BE2C (cell line): ENCODE measurements around the gene NRAP.

Experiments
- DNase-seq: peaks from one replicate; pipeline ENCODE4 v3.0.0-alpha.2; 2020
- H3K27me3 ChIP-seq: fragments of 250-450 bp; sonication (Bioruptor Pico); 2 replicates; pipeline ENCODE4 v1.5.1; 2020; ENCODE audit warnings: mild to moderate bottlenecking
- H3K36me3 ChIP-seq: fragments of 250-450 bp; sonication (Bioruptor Pico); 2 replicates; pipeline ENCODE4 v1.5.1; 2020; ENCODE audit warnings: mild to moderate bottlenecking
- H3K4me1 ChIP-seq: fragments of 250-450 bp; sonication (Bioruptor Pico); 2 replicates; pipeline ENCODE4 v1.5.1; 2020
- H3K4me3 ChIP-seq: 2 replicates; pipeline ENCODE4 v1.5.1; 2011; ENCODE audit warnings: low read depth, low read length
- H3K9me3 ChIP-seq: fragments of 250-450 bp; sonication (Bioruptor Pico); 2 replicates; pipeline ENCODE4 v1.5.1; 2020
- TF ChIP-seq, protein P1 (sequence below): IDR thresholded peaks from 2 replicates; pipeline ENCODE4 v1.5.1; 2012; ENCODE audit warnings: mild to moderate bottlenecking, low read depth, low read length

NRAP gene

DNA sequence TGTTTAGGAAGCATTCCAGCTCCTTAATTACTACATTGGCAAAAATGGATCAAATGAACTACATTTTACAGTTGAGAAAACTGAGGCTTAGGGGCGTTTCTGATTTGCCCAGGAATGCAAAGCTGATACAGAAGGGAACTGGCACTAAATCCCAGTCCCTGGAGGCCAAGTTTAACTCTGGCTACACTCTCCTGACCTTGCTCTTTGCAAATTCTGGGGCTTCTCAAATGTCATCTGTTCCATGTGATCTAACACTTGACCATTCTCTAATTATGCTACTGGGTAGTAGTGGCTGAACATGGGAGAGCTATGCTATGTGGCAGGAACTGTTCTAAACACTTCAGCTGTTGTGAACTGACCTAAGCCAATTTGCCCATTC lies 122.3 kb downstream of the NRAP start:
- no peaks in the 10 kb centered on the region for H3K27me3 ChIP-seq
- H3K9me3 ChIP-seq, result no peaks in the 10 kb centered on the region
- no peak for DNase-seq
- no peak overlapping the region for H3K4me3 ChIP-seq
- H3K4me1 ChIP-seq, result peaks cover 10% of the 10 kb centered on the region; the same call in 1 of the 2 replicates
- H3K36me3 ChIP-seq, result no peaks in the 10 kb centered on the region
- TF ChIP-seq, protein P1, sequence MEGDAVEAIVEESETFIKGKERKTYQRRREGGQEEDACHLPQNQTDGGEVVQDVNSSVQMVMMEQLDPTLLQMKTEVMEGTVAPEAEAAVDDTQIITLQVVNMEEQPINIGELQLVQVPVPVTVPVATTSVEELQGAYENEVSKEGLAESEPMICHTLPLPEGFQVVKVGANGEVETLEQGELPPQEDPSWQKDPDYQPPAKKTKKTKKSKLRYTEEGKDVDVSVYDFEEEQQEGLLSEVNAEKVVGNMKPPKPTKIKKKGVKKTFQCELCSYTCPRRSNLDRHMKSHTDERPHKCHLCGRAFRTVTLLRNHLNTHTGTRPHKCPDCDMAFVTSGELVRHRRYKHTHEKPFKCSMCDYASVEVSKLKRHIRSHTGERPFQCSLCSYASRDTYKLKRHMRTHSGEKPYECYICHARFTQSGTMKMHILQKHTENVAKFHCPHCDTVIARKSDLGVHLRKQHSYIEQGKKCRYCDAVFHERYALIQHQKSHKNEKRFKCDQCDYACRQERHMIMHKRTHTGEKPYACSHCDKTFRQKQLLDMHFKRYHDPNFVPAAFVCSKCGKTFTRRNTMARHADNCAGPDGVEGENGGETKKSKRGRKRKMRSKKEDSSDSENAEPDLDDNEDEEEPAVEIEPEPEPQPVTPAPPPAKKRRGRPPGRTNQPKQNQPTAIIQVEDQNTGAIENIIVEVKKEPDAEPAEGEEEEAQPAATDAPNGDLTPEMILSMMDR, result no peak

DNA sequence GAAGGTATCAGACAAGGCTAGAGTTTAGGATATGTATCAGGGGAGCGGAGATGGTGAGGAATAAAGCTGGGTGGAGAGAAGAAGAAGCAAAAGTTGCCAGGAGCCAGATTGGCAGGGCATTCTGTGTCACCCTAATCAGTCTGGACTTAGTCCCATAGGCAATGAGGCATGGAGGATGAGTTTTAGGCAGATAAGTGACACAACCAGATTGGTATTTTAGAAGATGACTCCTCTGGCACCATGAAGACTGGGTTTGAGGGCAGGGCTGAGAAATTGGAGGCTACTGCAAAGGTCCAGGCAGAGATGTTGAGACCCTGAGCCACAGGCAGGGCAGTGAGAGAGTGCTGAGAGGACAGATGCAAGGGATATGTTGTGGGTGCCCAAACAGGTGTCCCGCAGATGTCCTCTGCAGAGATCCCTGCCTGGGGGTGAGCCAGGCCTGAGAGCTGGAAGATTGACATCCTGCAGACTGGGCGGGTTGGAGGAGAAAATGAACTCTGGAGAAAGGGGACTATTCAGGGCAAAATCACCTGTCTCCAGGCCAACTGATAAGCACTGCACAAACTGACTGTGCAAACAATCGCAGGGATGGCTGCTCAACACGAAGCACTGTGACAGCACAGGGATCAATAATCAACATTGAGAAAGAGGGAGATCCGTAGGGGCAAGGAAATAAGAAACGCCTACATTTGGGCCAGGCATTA lies 122.8 kb downstream of the NRAP start:
- Histone ChIP-seq H3K4me1 (peaks cover 10% of the 10 kb centered on the region; the same call in 1 of the 2 replicates), H3K4me3 (no peak overlapping the region), H3K27me3 (no peaks in the 10 kb centered on the region), H3K36me3 (no peaks in the 10 kb centered on the region), H3K9me3 (no peaks in the 10 kb centered on the region)
- TF ChIP-seq, protein P1, result no peak
- DNase-seq, result no peak

DNA sequence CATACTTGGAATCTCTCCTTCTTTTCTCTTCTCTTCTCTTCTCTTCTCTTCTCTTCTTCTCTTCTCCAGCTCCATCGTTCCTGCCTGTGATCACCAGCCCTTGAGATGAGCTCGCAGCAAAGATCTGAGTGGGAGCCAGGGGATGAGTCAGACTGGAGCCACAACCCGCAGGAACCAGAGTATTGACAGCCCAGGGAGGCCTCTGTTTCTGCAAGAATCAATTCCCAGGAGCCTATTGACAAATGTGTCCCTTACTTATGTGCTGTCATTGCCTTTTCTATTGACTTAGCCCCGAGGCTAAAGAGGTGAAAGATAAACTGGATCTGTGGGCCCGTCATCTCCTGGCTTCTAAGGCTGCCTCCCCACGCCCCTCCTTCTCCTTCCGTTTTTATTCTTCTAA lies 124.1 kb downstream of the NRAP start:
- no peak for DNase-seq
- H3K9me3 ChIP-seq, result no peaks in the 10 kb centered on the region
- H3K4me1 ChIP-seq, result peaks cover 10% of the 10 kb centered on the region; the same call in 1 of the 2 replicates
- no peak overlapping the region for H3K4me3 ChIP-seq
- TF ChIP-seq, protein P1, result no peak
- H3K36me3 ChIP-seq, result no peaks in the 10 kb centered on the region
- no peaks in the 10 kb centered on the region for H3K27me3 ChIP-seq
